SK-N-MC (cell line): ENCODE data around the gene MYT1.

ENCODE experiments used
- EZH2 ChIP-seq: fragments of 200-600 bp; sonication (generic); IDR thresholded peaks from one replicate; pipeline ENCODE4 v1.6.1; 2017; ENCODE audit warnings: antibody characterized with exemption
- POLR2AphosphoS5 ChIP-seq: IDR thresholded peaks from 2 replicates; pipeline ENCODE4 v1.6.1; 2012; ENCODE audit warnings: mild to moderate bottlenecking, low read depth, low read length, borderline replicate concordance

GRCh38 chr20:64254571-64255360 is 90.5 kb downstream of the MYT1 start:
- TF ChIP-seq POLR2AphosphoS5, result no peak
- no peak for TF ChIP-seq EZH2
